Upper lobe of left lung (tissue), 4 donors: Measurements from ENCODE around the gene TMEM207.

Experiments
- CTCF ChIP-seq, 6 experiments: fragments of 450-650 bp in 4 of 6; fragments of 200-600 bp in 2 of 6; sonication (generic) in 2 of 6; IDR thresholded peaks; one replicate each; pipeline ENCODE4 v1.5.1; 2016 to 2019; ENCODE audit warnings: antibody characterized with exemption in 6 of 6
- EP300 ChIP-seq, 4 donors: sonication (generic); formaldehyde crosslinking; IDR thresholded peaks; one replicate each; pipeline ENCODE4 v1.5.1; 2017; ENCODE audit warnings: antibody characterized with exemption in 4 of 4, control low read depth in 2 of 4
- POLR2A ChIP-seq, 4 donors: fragments of 450-650 bp; IDR thresholded peaks; one replicate each; pipeline ENCODE4 v1.5.1; 2016 to 2017; ENCODE audit warnings: antibody characterized with exemption in 4 of 4, mild to moderate bottlenecking in 2 of 4

GRCh38 chr3:190467922-190468321 lies 18.2 kb upstream of the TMEM207 start:
- TF ChIP-seq CTCF (IDR thresholded peaks at IDR 0.05) (no peak), EP300 (IDR thresholded peaks at IDR 0.05) (no peak), POLR2A (IDR thresholded peaks at IDR 0.05) (no peak)
